ENCODE measurements around the gene ZBTB7C.

ZBTB7C gene

GRCh38 chr18:48390641-48391040 lies 18.5 kb downstream of the ZBTB7C start:
- DNase-seq: no peak

- DNase-seq: no peak
These were observed 20.7 kb downstream of the ZBTB7C start for GRCh38 chr18:48388478-48388877.

- no peak for DNase-seq
These were observed 21.9 kb downstream of the ZBTB7C start for GRCh38 chr18:48387300-48387699.

- no peak for DNase-seq
These were observed 23.6 kb downstream of the ZBTB7C start for GRCh38 chr18:48385596-48385995.

- DNase-seq: no peak
These were observed 32.2 kb downstream of the ZBTB7C start for GRCh38 chr18:48376934-48377333.

GRCh38 chr18:48376406-48376805 lies 32.8 kb downstream of the ZBTB7C start:
- no peak for DNase-seq

- DNase-seq: no peak
These were observed 33.9 kb downstream of the ZBTB7C start for GRCh38 chr18:48375150-48375800.

- no peak for DNase-seq
These were observed 34.6 kb downstream of the ZBTB7C start for GRCh38 chr18:48374423-48375149.

GRCh38 chr18:48371854-48372602 lies 37.2 kb downstream of the ZBTB7C start:
- DNase-seq: no peak

GRCh38 chr18:48367557-48367956 lies 41.6 kb downstream of the ZBTB7C start:
- DNase-seq: no peak

- no peak for DNase-seq
These were observed 43.2 kb downstream of the ZBTB7C start for GRCh38 chr18:48365965-48366364.

GRCh38 chr18:48364146-48364545 lies 45.0 kb downstream of the ZBTB7C start:
- DNase-seq: no peak

- no peak for DNase-seq
These were observed 46.0 kb downstream of the ZBTB7C start for GRCh38 chr18:48363175-48363574.

GRCh38 chr18:48361801-48362200 lies 47.4 kb downstream of the ZBTB7C start:
- DNase-seq: no peak

GRCh38 chr18:48360376-48361021 lies 48.7 kb downstream of the ZBTB7C start:
- no peak for DNase-seq

GRCh38 chr18:48359626-48360025 lies 49.6 kb downstream of the ZBTB7C start:
- no peak for DNase-seq

GRCh38 chr18:48358868-48359267 lies 50.3 kb downstream of the ZBTB7C start:
- DNase-seq: no peak

- DNase-seq: no peak
These were observed 52.1 kb downstream of the ZBTB7C start for GRCh38 chr18:48356909-48357631.

- no peak for DNase-seq
These were observed 52.9 kb downstream of the ZBTB7C start for GRCh38 chr18:48356151-48356745.

GRCh38 chr18:48355276-48356115 lies 53.7 kb downstream of the ZBTB7C start:
- no peak for DNase-seq

GRCh38 chr18:48354746-48355260 lies 54.4 kb downstream of the ZBTB7C start:
- no peak for DNase-seq
